Liver (tissue), 9 donors: ENCODE measurements around the gene TAPT1. TPM values are rescaled to one million over a fixed set of nuclear protein-coding genes. Genes with fewer than 3 reads are reported as not detected.

Experiments
- DNase-seq: peaks from one replicate; pipeline ENCODE4 v3.0.0-alpha.2; 2017; ENCODE audit warnings: low spot score
- H3K27ac ChIP-seq, 2 donors: one replicate each; pipeline ENCODE4 v1.7.0; 2013; ENCODE audit warnings: inconsistent platforms in 2 of 2, low read length in 2 of 2, control low read depth in 1 of 2, low read depth in 1 of 2, mild to moderate bottlenecking in 1 of 2
- H3K27me3 ChIP-seq, 4 donors: one replicate each; pipeline versions ENCODE4 v1.6.1 to v1.7.0; 2013; ENCODE audit warnings: low read length in 3 of 4, inconsistent platforms in 1 of 4, mild to moderate bottlenecking in 1 of 4, moderate library complexity in 1 of 4; ENCODE audit not compliant: control insufficient read depth in 4 of 4, insufficient read depth in 4 of 4
- H3K36me3 ChIP-seq, 4 donors: one replicate each; pipeline versions ENCODE4 v1.6.1 to v1.7.0; 2013; ENCODE audit warnings: low read length in 3 of 4, mild to moderate bottlenecking in 3 of 4, low read depth in 1 of 4, moderate library complexity in 1 of 4; ENCODE audit not compliant: control insufficient read depth in 4 of 4, insufficient read depth in 3 of 4
- H3K4me1 ChIP-seq, 4 donors: one replicate each; pipeline versions ENCODE4 v1.6.1 to v1.7.0; 2013; ENCODE audit warnings: low read length in 3 of 4, mild to moderate bottlenecking in 3 of 4, moderate library complexity in 1 of 4; ENCODE audit not compliant: control insufficient read depth in 4 of 4, insufficient read depth in 4 of 4
- H3K4me3 ChIP-seq, 3 donors: one replicate each; pipeline versions ENCODE4 v1.6.1 to v1.7.0; 2013; ENCODE audit warnings: low read length in 3 of 3, control low read depth in 1 of 3, low read depth in 1 of 3, mild to moderate bottlenecking in 1 of 3
- H3K9ac ChIP-seq, 2 donors: one replicate each; pipeline ENCODE4 v1.7.0; 2013; ENCODE audit warnings: low read length in 2 of 2, mild to moderate bottlenecking in 2 of 2, moderate library complexity in 2 of 2, control low read depth in 1 of 2, low read depth in 1 of 2
- H3K9me3 ChIP-seq, 4 donors: one replicate each; pipeline versions ENCODE4 v1.6.1 to v1.7.0; 2013; ENCODE audit warnings: low read length in 3 of 4; ENCODE audit not compliant: control insufficient read depth in 4 of 4
- CTCF ChIP-seq: fragments of 150-350 bp; IDR thresholded peaks from 2 replicates; pipeline ENCODE4 v1.5.1; 2017; ENCODE audit warnings: improper control_type of control experiment, low read depth, low read length; ENCODE audit not compliant: missing input control
- EGR1 ChIP-seq, 2 donors: IDR thresholded peaks; 2 replicates each; pipeline ENCODE4 v1.6.1; 2016 to 2018; ENCODE audit warnings: antibody characterized with exemption in 2 of 2, low read depth in 2 of 2
- FOXA1 ChIP-seq: IDR thresholded peaks from 2 replicates; pipeline ENCODE4 v1.6.1; 2016; ENCODE audit warnings: antibody characterized with exemption
- FOXA2 ChIP-seq: IDR thresholded peaks from 2 replicates; pipeline ENCODE4 v1.6.1; 2016; ENCODE audit warnings: antibody characterized with exemption
- HNF4A ChIP-seq, 2 donors: conservative IDR thresholded peaks; 2 replicates each; pipeline ENCODE4 v1.6.1; 2016; ENCODE audit warnings: antibody characterized with exemption in 2 of 2, mild to moderate bottlenecking in 2 of 2
- HNF4G ChIP-seq: IDR thresholded peaks from 2 replicates; pipeline ENCODE4 v1.6.1; 2016; ENCODE audit warnings: antibody characterized with exemption
- JUND ChIP-seq, 2 donors: IDR thresholded peaks; 2 replicates each; pipeline ENCODE4 v1.6.1; 2016; ENCODE audit warnings: antibody characterized with exemption in 2 of 2
- MAX ChIP-seq: IDR thresholded peaks from 2 replicates; pipeline ENCODE4 v1.6.1; 2016; ENCODE audit warnings: antibody characterized with exemption
- NR2F2 ChIP-seq: IDR thresholded peaks from 2 replicates; pipeline ENCODE4 v1.6.1; 2016; ENCODE audit warnings: antibody characterized with exemption
- REST ChIP-seq: IDR thresholded peaks from 2 replicates; pipeline ENCODE4 v1.6.1; 2016; ENCODE audit warnings: antibody characterized with exemption, mild to moderate bottlenecking
- RXRA ChIP-seq, 2 donors: IDR thresholded peaks; 2 replicates each; pipeline ENCODE4 v1.6.1; 2017 to 2018; ENCODE audit warnings: antibody characterized with exemption in 2 of 2, mild to moderate bottlenecking in 1 of 2
- SP1 ChIP-seq: IDR thresholded peaks from 2 replicates; pipeline ENCODE4 v1.6.1; 2018; ENCODE audit warnings: antibody characterized with exemption, mild to moderate bottlenecking
- TAF1 ChIP-seq: conservative IDR thresholded peaks from 2 replicates; pipeline ENCODE4 v1.6.1; 2016; ENCODE audit warnings: antibody characterized with exemption, mild to moderate bottlenecking
- YY1 ChIP-seq: IDR thresholded peaks from 2 replicates; pipeline ENCODE4 v1.6.1; 2016; ENCODE audit warnings: antibody characterized with exemption, mild to moderate bottlenecking
- ZBTB33 ChIP-seq: IDR thresholded peaks from 2 replicates; pipeline ENCODE4 v1.6.1; 2016; ENCODE audit warnings: antibody characterized with exemption
- WGBS: extraction: QIAGEN DNeasy Blood & Tissue Kit; methylation state at CpG from one replicate; pipeline ENCODE4 v1.1.7; 2013; 5-methylcytosine and 5-hydroxymethylcytosine counted together
- polyA plus RNA-seq, 2 donors: library from polyadenylated mRNA; stranded (reverse) in 1 of 2; unstranded in 1 of 2; fragments of 200-250 nt in 1 of 2; fragments of >200 nt in 1 of 2; fragmentation: Nextera tagmentation in 1 of 2; extraction: Ambion mirVana in 1 of 2; gene quantifications; one replicate each; pipeline versions ENCODE4 v1.2.1 to v1.2.3, GENCODE V29; 2013 to 2015
- total RNA-seq, 2 donors: library from RNA; depleted of rRNA; stranded (reverse); fragments of >200 nt; gene quantifications; one replicate each; pipeline ENCODE4 v1.2.3, GENCODE V29; 2014
- TF ChIP-seq, protein P1 (sequence below): IDR thresholded peaks from 2 replicates; pipeline ENCODE4 v1.6.1; 2016; ENCODE audit warnings: antibody characterized with exemption
- donor health status: healthy.
- donor health status: healthy.
- donor health status: healthy.
- donor health status: healthy.
- donor health status: healthy.

Gene TAPT1
- total and polyA plus RNA-seq, 4 donors, result 12.2 to 53.7 (median 22.1) TPM

DNA sequence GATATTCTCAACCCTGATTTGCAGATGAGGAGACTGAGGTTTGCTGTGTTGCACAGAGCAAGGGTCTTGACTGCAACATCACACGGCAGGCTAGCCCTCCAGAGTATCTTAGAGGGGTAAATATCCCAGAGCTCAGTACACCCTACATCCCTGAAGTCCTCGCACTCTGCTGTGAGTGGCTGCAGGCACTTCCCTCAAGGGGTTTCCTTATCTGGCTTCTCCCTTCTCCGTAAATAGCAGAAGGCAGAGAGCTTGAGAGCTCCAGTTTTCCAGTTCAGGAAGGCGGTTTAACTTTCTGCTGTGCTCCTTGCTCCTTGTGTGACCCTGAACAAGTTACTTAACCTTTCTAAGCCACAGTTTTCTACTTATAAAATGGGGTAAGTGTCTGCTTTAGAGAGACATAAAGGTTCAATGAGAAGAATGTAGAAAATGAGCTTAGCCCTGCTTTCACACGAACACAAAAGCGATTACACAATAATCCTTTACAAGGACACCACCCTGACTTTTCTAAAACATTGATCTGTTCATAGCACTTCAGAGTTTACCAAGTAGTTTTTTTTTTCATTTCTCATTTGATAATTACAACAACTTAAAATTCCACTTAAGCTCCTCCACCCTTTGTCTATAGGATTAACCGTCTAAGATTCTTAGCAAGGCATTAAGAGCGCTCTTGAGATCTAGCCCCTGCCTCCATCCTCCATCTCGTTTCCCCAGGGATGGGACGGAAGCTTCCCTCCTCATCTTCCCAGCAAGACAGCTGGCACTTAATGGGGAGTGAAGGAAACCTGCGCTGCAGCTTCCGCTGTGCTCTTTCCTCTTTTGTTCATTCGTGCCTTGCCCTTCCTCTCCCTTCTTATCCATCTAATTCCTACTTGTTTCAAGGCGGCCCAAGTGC, 68.4 kb downstream of the TAPT1 start:
- no peak overlapping the region for H3K4me3 ChIP-seq
- H3K9ac ChIP-seq, result no peak overlapping the region
- H3K9me3 ChIP-seq, result no peaks in the 10 kb centered on the region
- H3K27ac ChIP-seq, result no peak overlapping the region
- WGBS, result 74% methylated on average over 14 of the region's 14 CpGs
- no peaks in the 10 kb centered on the region for H3K27me3 ChIP-seq
- no peak for DNase-seq
- TF ChIP-seq, protein P1, sequence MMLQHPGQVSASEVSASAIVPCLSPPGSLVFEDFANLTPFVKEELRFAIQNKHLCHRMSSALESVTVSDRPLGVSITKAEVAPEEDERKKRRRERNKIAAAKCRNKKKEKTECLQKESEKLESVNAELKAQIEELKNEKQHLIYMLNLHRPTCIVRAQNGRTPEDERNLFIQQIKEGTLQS, result no peak
- TF ChIP-seq HNF4G, result no peak
- TF ChIP-seq EGR1 (IDR thresholded peaks at IDR 0.05; ENCODE audit: low read depth in 2 of 2), result no peak
- TF ChIP-seq YY1, result no peak
- no peak for TF ChIP-seq CTCF
- TF ChIP-seq FOXA1, result no peak
- no peak for TF ChIP-seq TAF1
- no peak for TF ChIP-seq REST
- TF ChIP-seq FOXA2, result no peak
- TF ChIP-seq HNF4A (conservative IDR thresholded peaks at IDR 0.05), result no peak
- no peak for TF ChIP-seq ZBTB33
- no peak for TF ChIP-seq SP1
- no peak for TF ChIP-seq NR2F2
- no peaks in the 10 kb centered on the region for H3K4me1 ChIP-seq
- peaks cover 1 to 12% (median 7%) of the 10 kb centered on the region in 4 donors for H3K36me3 ChIP-seq

DNA sequence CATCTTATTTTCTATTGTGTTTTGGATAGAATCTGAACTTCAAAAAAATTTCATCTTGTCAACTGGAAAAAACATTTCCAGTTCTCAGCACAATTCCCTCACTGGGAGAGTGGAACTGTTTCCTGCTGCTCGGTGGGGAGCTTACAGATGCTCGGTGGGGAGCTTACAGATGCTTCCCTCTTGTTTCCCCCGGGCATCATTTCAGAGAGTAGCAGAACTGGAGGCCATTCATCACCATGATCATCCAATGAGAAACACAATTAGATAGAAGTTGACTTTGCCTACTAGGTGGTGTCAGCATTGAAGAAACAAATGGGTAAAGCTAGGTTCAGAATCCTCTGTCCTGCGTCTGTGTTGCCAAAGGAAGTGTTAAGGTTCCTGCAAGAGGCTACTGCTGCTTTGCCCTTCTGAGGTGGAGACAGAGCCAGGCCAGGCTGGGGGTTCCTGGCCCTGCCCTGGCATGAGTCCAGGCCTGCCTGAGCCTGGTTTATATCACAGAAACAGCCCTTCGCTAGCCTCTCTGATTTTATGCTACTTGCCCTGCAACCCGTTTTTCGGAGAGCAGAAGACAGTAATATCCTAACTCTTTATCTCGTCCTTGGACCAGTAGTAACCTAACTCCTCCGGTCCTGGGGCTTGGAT, 70.6 kb downstream of the TAPT1 start:
- H3K9me3 ChIP-seq, result no peaks in the 10 kb centered on the region
- no peak overlapping the region for H3K27ac ChIP-seq
- H3K4me3 ChIP-seq, result no peak overlapping the region
- peaks cover 0 to 4% (median under 1%) of the 10 kb centered on the region in 4 donors for H3K36me3 ChIP-seq
- WGBS, result 68% methylated on average over 9 of the region's 9 CpGs
- no peaks in the 10 kb centered on the region for H3K4me1 ChIP-seq
- no peaks in the 10 kb centered on the region for H3K27me3 ChIP-seq
- no peak overlapping the region for H3K9ac ChIP-seq
- DNase-seq, result no peak
- TF ChIP-seq ZBTB33 (no peak), REST (no peak), MAX (no peak), TAF1 (no peak), JUND (IDR thresholded peaks at IDR 0.05) (no peak), HNF4A (conservative IDR thresholded peaks at IDR 0.05) (no peak), YY1 (no peak), NR2F2 (no peak), RXRA (IDR thresholded peaks at IDR 0.05) (no peak)
